CD4-positive, alpha-beta T cell (primary cell): ENCODE data around the gene PACSIN3. TPM values are rescaled to one million over a fixed set of nuclear protein-coding genes. Genes with fewer than 3 reads are reported as not detected.

Source experiments
- ATAC-seq: fragments of 200-7000 bp; cut with Tn5 transposase; one replicate; pipeline ENCODE4 v1.10.0; 2022; ENCODE audit warnings: mild to moderate bottlenecking; ENCODE audit not compliant: poor library complexity
- CTCF ChIA-PET: fragments of 350-600 bp; sonication (Branson Sonifier 250); formaldehyde crosslinking; loops from one replicate; lab custom pipeline; 2021; ENCODE audit warnings: antibody characterized with exemption, inconsistent platforms; lab: Charles Lee
- POLR2A ChIA-PET: fragments of 350-600 bp; sonication (Branson Sonifier 250); formaldehyde crosslinking; loops from one replicate; lab custom pipeline; 2021; ENCODE audit warnings: antibody characterized with exemption, inconsistent platforms; lab: Charles Lee
- DNase-seq, 14 experiments: peaks; one replicate each; pipeline ENCODE4 v3.0.0-alpha.2; 2013 to 2020; ENCODE audit warnings: mixed read lengths in 2 of 14
- H3K27ac ChIP-seq, 2 donors: one replicate each; pipeline versions ENCODE4 v1.5.1 to v1.7.0; 2013; ENCODE audit warnings: low read length in 2 of 2, low read depth in 1 of 2, mild to moderate bottlenecking in 1 of 2
- H3K27me3 ChIP-seq, 2 experiments: 1 replicate in 1 of 2; 2 replicates in 1 of 2; pipeline versions ENCODE4 v1.6.1 to v1.7.0; 2013; ENCODE audit warnings: low read length in 2 of 2, control low read depth in 1 of 2, mild to moderate bottlenecking in 1 of 2, moderate library complexity in 1 of 2; ENCODE audit not compliant: insufficient read depth in 2 of 2, control insufficient read depth in 1 of 2
- H3K36me3 ChIP-seq: one replicate; pipeline ENCODE4 v1.6.1; 2013; ENCODE audit warnings: low read length, control low read depth; ENCODE audit not compliant: insufficient read depth
- H3K4me1 ChIP-seq: one replicate; pipeline ENCODE4 v1.6.1; 2013; ENCODE audit warnings: low read length, control low read depth; ENCODE audit not compliant: insufficient read depth
- H3K4me3 ChIP-seq: one replicate; pipeline ENCODE4 v1.5.1; 2013; ENCODE audit warnings: mild to moderate bottlenecking, low read length, moderate library complexity
- H3K9me3 ChIP-seq, 2 experiments: 1 replicate in 1 of 2; 2 replicates in 1 of 2; pipeline versions ENCODE4 v1.6.1 to v1.7.0; 2013; ENCODE audit warnings: low read length in 2 of 2, mild to moderate bottlenecking in 2 of 2, control low read depth in 1 of 2, moderate library complexity in 1 of 2; ENCODE audit not compliant: control insufficient read depth in 1 of 2, insufficient read depth in 1 of 2
- H3K27ac Mint-ChIP-seq: one replicate; pipeline ENCODE4 v1.8.0; 2020; ENCODE audit warnings: mixed read lengths
- H3K27me3 Mint-ChIP-seq: one replicate; pipeline ENCODE4 v1.8.0; 2021; ENCODE audit warnings: mixed read lengths
- H3K36me3 Mint-ChIP-seq: one replicate; pipeline ENCODE4 v1.8.0; 2021; ENCODE audit warnings: low read depth, mixed read lengths
- H3K4me1 Mint-ChIP-seq: one replicate; pipeline ENCODE4 v1.8.0; 2021; ENCODE audit warnings: low read depth, mixed read lengths
- H3K4me3 Mint-ChIP-seq: one replicate; pipeline ENCODE4 v1.8.0; 2020; ENCODE audit warnings: mild to moderate bottlenecking, mixed read lengths
- H3K9me3 Mint-ChIP-seq: one replicate; pipeline ENCODE4 v1.8.0; 2020; ENCODE audit warnings: mixed read lengths
- intact Hi-C, 2 experiments: fragments of 100-400 bp; cut with DNase I in 1 of 2; cut with micrococcal nuclease in 1 of 2; formaldehyde crosslinking; loops; one replicate each; pipeline versions ENCODE4 v1.15.1 to v1.9.0; 2023 to 2025; cut with DNase I, micrococcal nuclease
- total RNA-seq, 174 experiments: library from RNA in 2 of 174; stranded (reverse) in 2 of 174; gene quantifications; one replicate each; pipeline ENCODE4 v1.2.3 and lab custom pipeline; 2021 to 2026
- TF ChIP-seq, protein P1 (sequence below): fragments of 200-600 bp; IDR thresholded peaks from one replicate; pipeline ENCODE4 v1.8.0; 2022; ENCODE audit warnings: antibody characterized with exemption, mild to moderate bottlenecking

PACSIN3 gene
- total RNA-seq, 2 experiments from 2014 or later = 0.27 TPM; not detected in 1

DNA sequence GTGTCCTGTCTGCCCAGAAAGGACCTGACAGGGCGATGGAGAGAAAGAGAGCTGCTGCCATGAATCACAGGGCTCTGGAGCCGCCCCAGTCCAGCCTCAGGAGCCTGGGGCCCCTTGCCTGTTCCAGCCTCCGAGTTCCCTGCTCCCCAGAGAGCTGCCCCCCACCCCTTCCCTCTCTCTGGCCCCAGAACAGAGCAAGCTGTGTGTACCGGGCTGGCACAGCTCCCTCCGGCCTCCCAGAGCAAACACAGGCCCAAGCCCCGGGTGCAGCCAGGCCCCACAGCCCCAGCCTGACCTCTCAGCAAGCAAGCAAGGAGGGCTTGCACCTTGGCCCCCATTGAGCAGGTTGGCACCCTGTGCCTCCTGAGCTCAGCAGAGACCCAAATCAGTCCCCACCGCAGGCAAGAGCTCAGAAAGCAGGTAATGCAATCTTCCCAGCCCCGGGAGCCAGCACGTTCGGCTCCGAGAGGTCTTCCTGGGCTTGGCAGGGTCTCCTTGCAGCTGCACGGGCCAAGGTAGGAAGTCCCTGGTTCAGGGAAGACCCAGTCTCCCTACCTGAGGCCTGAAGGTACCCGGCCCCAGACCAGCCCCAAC, 1.4 kb downstream of the PACSIN3 start:
- H3K27ac Mint-ChIP-seq = no peak overlapping the region
- no peak overlapping the region for H3K4me3 ChIP-seq
- ChIA-PET CTCF (interaction anchor here (1.4 kb wide), 1 partner anchor 75 kb away, joined by 4 read pairs; no protein-coding TSS in a partner anchor), POLR2A (interaction anchor here (0.8 to 3.3 kb wide), 2 partner anchors 10 to 30 kb away, joined by 3 to 26 read pairs; partner anchors contain the start of gene DDB2)
- H3K36me3 Mint-ChIP-seq = no peaks in the 10 kb centered on the region
- intact Hi-C loops = no loop called here
- no peaks in the 10 kb centered on the region for H3K9me3 Mint-ChIP-seq
- peak overlapping the region; percentile 67 for H3K4me3 Mint-ChIP-seq
- H3K4me1 ChIP-seq = peaks cover 25% of the 10 kb centered on the region
- H3K36me3 ChIP-seq = no peaks in the 10 kb centered on the region
- DNase-seq = peak in 1 of 14 experiments; percentile 23
- peaks cover 0 to 8% of the 10 kb centered on the region in 2 experiments for H3K9me3 ChIP-seq
- peaks cover 40 to 43% of the 10 kb centered on the region in 2 experiments for H3K27me3 ChIP-seq
- H3K27me3 Mint-ChIP-seq = peaks cover 35% of the 10 kb centered on the region
- ATAC-seq = no peak
- H3K27ac ChIP-seq = no peak overlapping the region
- peaks cover 6% of the 10 kb centered on the region for H3K4me1 Mint-ChIP-seq
- TF ChIP-seq, protein P1, sequence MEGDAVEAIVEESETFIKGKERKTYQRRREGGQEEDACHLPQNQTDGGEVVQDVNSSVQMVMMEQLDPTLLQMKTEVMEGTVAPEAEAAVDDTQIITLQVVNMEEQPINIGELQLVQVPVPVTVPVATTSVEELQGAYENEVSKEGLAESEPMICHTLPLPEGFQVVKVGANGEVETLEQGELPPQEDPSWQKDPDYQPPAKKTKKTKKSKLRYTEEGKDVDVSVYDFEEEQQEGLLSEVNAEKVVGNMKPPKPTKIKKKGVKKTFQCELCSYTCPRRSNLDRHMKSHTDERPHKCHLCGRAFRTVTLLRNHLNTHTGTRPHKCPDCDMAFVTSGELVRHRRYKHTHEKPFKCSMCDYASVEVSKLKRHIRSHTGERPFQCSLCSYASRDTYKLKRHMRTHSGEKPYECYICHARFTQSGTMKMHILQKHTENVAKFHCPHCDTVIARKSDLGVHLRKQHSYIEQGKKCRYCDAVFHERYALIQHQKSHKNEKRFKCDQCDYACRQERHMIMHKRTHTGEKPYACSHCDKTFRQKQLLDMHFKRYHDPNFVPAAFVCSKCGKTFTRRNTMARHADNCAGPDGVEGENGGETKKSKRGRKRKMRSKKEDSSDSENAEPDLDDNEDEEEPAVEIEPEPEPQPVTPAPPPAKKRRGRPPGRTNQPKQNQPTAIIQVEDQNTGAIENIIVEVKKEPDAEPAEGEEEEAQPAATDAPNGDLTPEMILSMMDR = no peak

DNA sequence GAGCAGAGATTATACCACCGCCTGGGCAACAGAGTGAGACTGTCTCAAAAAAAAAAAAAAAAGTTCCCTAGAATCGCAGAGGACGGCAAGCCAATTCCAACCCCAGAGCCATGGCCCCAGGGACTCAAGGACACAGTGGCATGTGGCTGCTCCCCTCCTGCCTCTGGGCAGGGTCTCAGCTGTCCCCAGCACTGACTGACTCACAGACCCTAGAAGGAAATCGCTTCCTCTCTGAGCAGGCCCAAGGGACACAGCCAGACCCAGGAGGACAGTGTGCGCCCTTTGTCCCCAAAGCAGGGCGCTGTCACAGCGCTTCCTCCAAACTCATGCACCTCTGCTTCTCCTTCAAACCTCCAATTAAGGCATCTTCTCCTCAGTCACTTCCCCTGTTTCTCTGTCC, 2.3 kb downstream of the PACSIN3 start:
- intact Hi-C loops = no loop called here
- H3K27me3 ChIP-seq = peaks cover 40 to 43% of the 10 kb centered on the region in 2 experiments
- H3K36me3 Mint-ChIP-seq = no peaks in the 10 kb centered on the region
- H3K36me3 ChIP-seq = no peaks in the 10 kb centered on the region
- H3K27ac Mint-ChIP-seq = no peak overlapping the region
- H3K4me3 ChIP-seq = no peak overlapping the region
- H3K4me1 ChIP-seq = peaks cover 31% of the 10 kb centered on the region
- ChIA-PET CTCF (no interaction called here), POLR2A (no interaction called here)
- H3K4me1 Mint-ChIP-seq = peaks cover 14% of the 10 kb centered on the region
- TF ChIP-seq, protein P1 = no peak
- H3K9me3 ChIP-seq = peaks cover 0 to 8% of the 10 kb centered on the region in 2 experiments
- peaks cover 40% of the 10 kb centered on the region for H3K27me3 Mint-ChIP-seq
- peak overlapping the region; percentile 11 for H3K4me3 Mint-ChIP-seq
- ATAC-seq (no peak), DNase-seq (no peak)
- no peaks in the 10 kb centered on the region for H3K9me3 Mint-ChIP-seq
- H3K27ac ChIP-seq = no peak overlapping the region

DNA sequence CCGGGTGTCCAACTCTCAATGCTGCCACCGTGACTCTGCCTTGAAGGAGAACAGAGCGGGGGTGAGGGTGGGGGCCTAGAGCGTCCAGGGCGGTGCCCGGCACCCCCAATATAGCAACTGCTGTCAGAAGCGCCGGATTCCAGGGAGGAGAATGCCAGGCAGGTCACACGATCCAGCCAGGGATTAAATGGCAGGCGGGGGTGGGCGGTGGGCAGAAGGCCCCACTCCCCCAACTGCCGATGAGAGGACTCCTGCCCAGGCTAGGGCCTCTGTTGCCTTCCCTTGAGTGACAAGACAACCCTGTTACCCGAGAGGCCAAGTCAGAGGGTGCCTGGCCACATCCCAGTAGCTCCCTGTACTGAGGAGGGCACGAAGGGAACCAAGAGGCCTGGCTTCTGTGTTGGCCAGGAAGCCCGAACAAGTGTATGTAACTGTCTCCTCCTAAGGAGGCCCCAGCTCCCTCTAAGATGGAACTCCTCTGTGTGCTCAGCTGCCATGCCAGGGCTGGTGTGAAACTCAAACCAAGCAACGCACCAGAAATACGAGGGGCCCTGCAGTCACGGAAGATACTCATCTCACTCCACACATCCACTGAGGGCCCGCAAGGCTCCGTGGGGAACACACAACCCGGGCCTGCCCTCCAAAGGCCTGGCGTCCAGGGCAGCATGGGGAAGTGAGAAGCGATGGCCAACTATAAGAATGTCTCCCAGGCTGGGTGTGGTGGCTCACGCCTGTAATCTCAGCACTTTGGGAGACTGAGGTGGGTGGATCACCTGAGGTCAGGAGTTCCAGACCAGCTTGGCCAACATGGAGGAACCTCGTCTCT, 3.0 kb downstream of the PACSIN3 start:
- Histone ChIP-seq H3K27me3 (peaks cover 38 to 43% of the 10 kb centered on the region in 2 experiments), H3K9me3 (peaks cover 0 to 8% of the 10 kb centered on the region in 2 experiments), H3K4me1 (peaks cover 32% of the 10 kb centered on the region), H3K4me3 (no peak overlapping the region), H3K27ac (no peak overlapping the region), H3K36me3 (no peaks in the 10 kb centered on the region)
- POLR2A ChIA-PET = no interaction called here
- H3K4me3 Mint-ChIP-seq = no peak overlapping the region
- CTCF ChIA-PET = no interaction called here
- TF ChIP-seq, protein P1 = no peak
- H3K36me3 Mint-ChIP-seq = no peaks in the 10 kb centered on the region
- intact Hi-C loops = no loop called here
- DNase-seq (no peak), ATAC-seq (no peak)
- no peak overlapping the region for H3K27ac Mint-ChIP-seq
- peaks cover 14% of the 10 kb centered on the region for H3K4me1 Mint-ChIP-seq
- peaks cover 40% of the 10 kb centered on the region for H3K27me3 Mint-ChIP-seq
- no peaks in the 10 kb centered on the region for H3K9me3 Mint-ChIP-seq
